SU-DHL-6 (cell line): ENCODE results near the gene HDGF.

Experiments
- H2AFZ ChIP-seq: fragments of 200-600 bp; sonication (generic); 2 replicates; pipeline ENCODE4 v1.6.1; 2014; ENCODE audit warnings: low read depth, mild to moderate bottlenecking, moderate library complexity, mixed read lengths, antibody characterized with exemption, low read length; ENCODE audit not compliant: severe bottlenecking
- H3F3A ChIP-seq: fragments of 200-600 bp; shearing (Covaris generic); 2 replicates; pipeline ENCODE4 v1.6.0; 2016; ENCODE audit warnings: antibody characterized with exemption, mild to moderate bottlenecking; ENCODE audit not compliant: insufficient read depth
- H3K27ac ChIP-seq: fragments of 200-600 bp; sonication (generic); 2 replicates; pipeline ENCODE4 v1.5.1; 2016; ENCODE audit warnings: low read depth, mild to moderate bottlenecking, low read length, moderate library complexity, mixed read lengths
- H3K27me3 ChIP-seq: fragments of 200-600 bp; sonication (generic), shearing (Covaris generic); 2 replicates; pipeline ENCODE4 v1.6.0; 2014; ENCODE audit warnings: mild to moderate bottlenecking, low read length
- H3K36me3 ChIP-seq: fragments of 200-600 bp; sonication (generic); 2 replicates; pipeline ENCODE4 v1.6.1; 2014; ENCODE audit warnings: mild to moderate bottlenecking, low read length, mixed read lengths
- H3K4me2 ChIP-seq: fragments of 300-600, 200-600 bp; shearing (Covaris generic), sonication (generic); 2 replicates; pipeline ENCODE4 v1.6.0; 2014; ENCODE audit warnings: low read length, low read depth, mild to moderate bottlenecking; ENCODE audit not compliant: poor library complexity, severe bottlenecking
- H3K4me3 ChIP-seq: fragments of 200-600 bp; sonication (generic); 2 replicates; pipeline ENCODE4 v1.5.1; 2014; ENCODE audit warnings: antibody characterized with exemption, low read length, mild to moderate bottlenecking, mixed read lengths; ENCODE audit not compliant: insufficient read depth, poor library complexity, severe bottlenecking
- H3K79me2 ChIP-seq: fragments of 200-600 bp; sonication (generic); 2 replicates; pipeline ENCODE4 v1.6.1; 2014; ENCODE audit warnings: mild to moderate bottlenecking, low read length, moderate library complexity; ENCODE audit not compliant: insufficient read depth
- H3K9ac ChIP-seq: fragments of 200-600 bp; sonication (generic); 2 replicates; pipeline ENCODE4 v1.7.0; 2014; ENCODE audit warnings: mild to moderate bottlenecking, low read length
- H3K9me2 ChIP-seq: fragments of 200-600 bp; sonication (generic); replicated peaks from 2 replicates; pipeline ENCODE4 v1.6.1; 2014; ENCODE audit warnings: low read length; ENCODE audit not compliant: insufficient read depth
- H3K9me3 ChIP-seq: fragments of 200-600 bp; sonication (generic); 2 replicates; pipeline ENCODE4 v1.6.1; 2014; ENCODE audit warnings: low read length, mixed read lengths; ENCODE audit not compliant: insufficient read depth
- H4K20me1 ChIP-seq: fragments of 200-600 bp; sonication (generic); 2 replicates; pipeline ENCODE4 v1.6.1; 2014; ENCODE audit warnings: low read depth, mild to moderate bottlenecking, antibody characterized with exemption, low read length, moderate library complexity, mixed read lengths
- EZH2phosphoT487 ChIP-seq: fragments of 200-600 bp; sonication (generic), shearing (Covaris generic); conservative IDR thresholded peaks from 2 replicates; pipeline ENCODE4 v1.6.1; 2018; ENCODE audit warnings: mild to moderate bottlenecking, antibody characterized with exemption, low read length, moderate library complexity, mixed read lengths
- TF ChIP-seq, protein P1 (sequence below): fragments of 200-600 bp; sonication (generic); IDR thresholded peaks from one replicate; pipeline ENCODE4 v1.5.1; 2017; ENCODE audit warnings: antibody characterized with exemption, mild to moderate bottlenecking, low read length, moderate library complexity; ENCODE audit not compliant: insufficient read depth, poor library complexity, severe bottlenecking

The HDGF gene

DNA sequence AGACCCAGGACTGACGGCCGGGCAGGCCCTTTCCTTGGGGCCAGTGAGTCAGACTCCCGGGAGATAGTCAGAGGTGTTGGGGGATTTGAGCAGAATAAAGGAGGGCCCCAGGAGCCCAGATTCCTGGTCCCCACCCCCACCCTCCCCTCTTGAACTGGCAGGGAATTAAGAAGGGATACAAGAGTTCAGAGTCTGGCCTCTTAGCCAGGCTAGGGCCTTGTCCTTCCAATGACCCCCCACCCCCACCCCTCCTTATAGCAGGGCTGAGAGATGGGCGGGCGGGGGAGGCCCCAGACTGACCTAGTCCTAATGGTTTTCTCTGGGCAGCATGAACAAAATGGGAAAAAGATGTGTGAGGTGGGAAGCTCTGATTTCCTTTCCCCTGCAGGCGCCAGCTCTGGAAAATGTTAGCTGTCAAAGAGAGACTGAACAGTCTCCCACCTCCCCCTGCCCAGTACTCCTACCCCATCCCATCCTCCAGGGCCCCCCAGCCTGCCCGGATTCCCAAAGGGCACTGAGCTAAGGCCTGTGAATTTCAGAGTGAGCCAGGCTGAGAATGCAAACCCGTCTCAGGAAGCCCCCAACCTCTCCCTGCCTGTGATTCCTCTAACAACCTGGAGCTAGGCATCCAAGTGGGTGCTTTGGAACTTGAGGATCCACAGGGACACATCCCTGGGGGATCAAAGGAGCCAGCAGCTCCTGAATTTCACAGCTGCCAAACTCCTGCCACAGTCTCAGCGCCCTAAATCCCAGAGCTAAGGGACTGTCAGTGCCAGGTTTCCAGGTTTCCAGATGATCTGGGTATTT is 40.3 kb downstream of the HDGF start:
- Histone ChIP-seq H3K4me3 (no peak overlapping the region), H3K9me2 (no peaks in the 10 kb centered on the region), H4K20me1 (no peaks in the 10 kb centered on the region; the same call in 1 of the 2 replicates), H2AFZ (no peak overlapping the region), H3K27ac (no peak overlapping the region), H3K9me3 (no peaks in the 10 kb centered on the region), H3K79me2 (no peaks in the 10 kb centered on the region), H3K9ac (no peak overlapping the region), H3K36me3 (no peaks in the 10 kb centered on the region), H3K27me3 (no peaks in the 10 kb centered on the region), H3K4me2 (no peak overlapping the region), H3F3A (0 out of 2 replicates have a peak, but pooled peaks cover 3% of the 10 kb centered on the region)
- TF ChIP-seq EZH2phosphoT487 = no peak
- TF ChIP-seq, protein P1, sequence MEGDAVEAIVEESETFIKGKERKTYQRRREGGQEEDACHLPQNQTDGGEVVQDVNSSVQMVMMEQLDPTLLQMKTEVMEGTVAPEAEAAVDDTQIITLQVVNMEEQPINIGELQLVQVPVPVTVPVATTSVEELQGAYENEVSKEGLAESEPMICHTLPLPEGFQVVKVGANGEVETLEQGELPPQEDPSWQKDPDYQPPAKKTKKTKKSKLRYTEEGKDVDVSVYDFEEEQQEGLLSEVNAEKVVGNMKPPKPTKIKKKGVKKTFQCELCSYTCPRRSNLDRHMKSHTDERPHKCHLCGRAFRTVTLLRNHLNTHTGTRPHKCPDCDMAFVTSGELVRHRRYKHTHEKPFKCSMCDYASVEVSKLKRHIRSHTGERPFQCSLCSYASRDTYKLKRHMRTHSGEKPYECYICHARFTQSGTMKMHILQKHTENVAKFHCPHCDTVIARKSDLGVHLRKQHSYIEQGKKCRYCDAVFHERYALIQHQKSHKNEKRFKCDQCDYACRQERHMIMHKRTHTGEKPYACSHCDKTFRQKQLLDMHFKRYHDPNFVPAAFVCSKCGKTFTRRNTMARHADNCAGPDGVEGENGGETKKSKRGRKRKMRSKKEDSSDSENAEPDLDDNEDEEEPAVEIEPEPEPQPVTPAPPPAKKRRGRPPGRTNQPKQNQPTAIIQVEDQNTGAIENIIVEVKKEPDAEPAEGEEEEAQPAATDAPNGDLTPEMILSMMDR = no peak

DNA sequence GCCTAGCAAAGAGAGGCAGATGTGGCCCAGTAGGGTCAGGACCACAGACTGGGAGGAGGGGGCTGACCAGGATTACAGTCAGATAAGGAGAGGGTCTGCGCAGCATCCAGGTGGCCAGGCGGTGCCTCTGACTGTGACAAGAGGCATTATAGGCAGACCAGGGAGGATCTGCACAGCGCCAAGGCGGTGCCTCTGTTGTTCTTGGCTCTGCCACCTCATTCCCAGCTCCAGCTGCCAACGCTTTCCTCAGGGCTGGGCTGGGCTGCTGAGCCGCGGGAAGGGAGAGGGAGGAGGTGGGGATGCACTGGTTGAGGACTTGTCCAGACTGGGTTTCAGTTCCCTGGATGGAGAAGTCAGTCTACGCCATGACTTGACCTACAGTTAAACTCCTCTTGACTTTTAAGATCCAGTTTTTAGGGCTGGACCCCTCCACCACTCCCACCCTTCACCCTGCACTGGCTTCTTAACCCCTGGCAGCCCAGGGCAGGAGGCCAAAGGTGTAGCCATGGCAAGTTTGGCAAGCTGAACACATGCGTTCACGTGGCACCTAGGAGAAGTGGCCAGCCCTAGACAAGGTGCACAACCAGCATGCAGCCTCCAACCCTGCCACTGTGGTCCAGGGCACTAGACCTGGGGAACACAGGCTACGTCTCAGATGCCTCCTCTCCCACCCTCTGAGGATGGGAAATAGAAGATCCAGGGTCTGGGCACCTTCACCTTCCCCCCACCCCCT is 41.6 kb downstream of the HDGF start:
- no peaks in the 10 kb centered on the region for H3K27me3 ChIP-seq
- no peak overlapping the region for H3K27ac ChIP-seq
- no peaks in the 10 kb centered on the region for H3K9me3 ChIP-seq
- H3K9me2 ChIP-seq = no peaks in the 10 kb centered on the region
- no peak for TF ChIP-seq EZH2phosphoT487
- TF ChIP-seq, protein P1 = no peak
- no peaks in the 10 kb centered on the region for H4K20me1 ChIP-seq
- no peak overlapping the region for H3K4me2 ChIP-seq
- no peak overlapping the region for H3K9ac ChIP-seq
- H3K79me2 ChIP-seq = no peaks in the 10 kb centered on the region
- no peaks in the 10 kb centered on the region for H3K36me3 ChIP-seq
- H3F3A ChIP-seq = no peaks in the 10 kb centered on the region
- no peak overlapping the region for H3K4me3 ChIP-seq
- no peak overlapping the region for H2AFZ ChIP-seq

DNA sequence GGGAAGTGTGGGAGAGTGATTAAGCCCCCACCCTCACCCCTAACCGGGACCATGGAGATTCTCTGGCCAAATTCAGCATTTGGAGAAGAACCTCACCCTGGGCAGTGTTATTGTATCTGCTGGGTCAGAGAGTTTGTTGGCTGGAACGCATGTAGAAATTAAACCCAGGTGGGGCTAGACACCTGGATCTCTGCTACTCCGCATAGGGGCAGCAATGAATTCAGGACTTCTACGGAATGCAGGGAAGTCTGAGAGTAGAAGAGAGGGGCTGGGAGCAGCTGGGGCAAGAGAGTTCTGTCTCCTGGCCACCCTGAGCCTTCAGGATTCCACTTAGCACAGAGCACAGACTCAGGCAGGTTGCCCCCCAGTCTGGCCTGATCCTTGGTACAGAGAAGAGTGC is 42.4 kb downstream of the HDGF start:
- no peaks in the 10 kb centered on the region for H3K79me2 ChIP-seq
- no peaks in the 10 kb centered on the region for H3K9me2 ChIP-seq
- H3K36me3 ChIP-seq = no peaks in the 10 kb centered on the region
- no peak overlapping the region for H3K4me3 ChIP-seq
- no peaks in the 10 kb centered on the region for H4K20me1 ChIP-seq
- no peak overlapping the region for H3K4me2 ChIP-seq
- H3K9me3 ChIP-seq = no peaks in the 10 kb centered on the region
- no peaks in the 10 kb centered on the region for H3F3A ChIP-seq
- H3K9ac ChIP-seq = no peak overlapping the region
- no peak for TF ChIP-seq EZH2phosphoT487
- TF ChIP-seq, protein P1 = no peak
- H2AFZ ChIP-seq = no peak overlapping the region
- no peak overlapping the region for H3K27ac ChIP-seq
- H3K27me3 ChIP-seq = no peaks in the 10 kb centered on the region
